GM18502 (cell line): ENCODE data around the gene MTM1.

ENCODE experiments used
- ATAC-seq: cut with Tn5 transposase; IDR thresholded peaks from one replicate; pipeline ENCODE4 v1.9.1; 2021; ENCODE audit warnings: mild to moderate bottlenecking; ENCODE audit not compliant: unreplicated experiment, poor library complexity

MTM1 gene

GRCh38 chrX:150649096-150649870 is 80.9 kb downstream of the MTM1 start:
- no peak for ATAC-seq

GRCh38 chrX:150651906-150652305 is 83.5 kb downstream of the MTM1 start:
- no peak for ATAC-seq

GRCh38 chrX:150655788-150656187 is 87.4 kb downstream of the MTM1 start:
- ATAC-seq = no peak

GRCh38 chrX:150663073-150663472 is 94.7 kb downstream of the MTM1 start:
- no peak for ATAC-seq

GRCh38 chrX:150664290-150664689 is 95.9 kb downstream of the MTM1 start:
- ATAC-seq = no peak

GRCh38 chrX:150676221-150676620 is 107.8 kb downstream of the MTM1 start:
- no peak for ATAC-seq

- ATAC-seq = no peak
Observed at GRCh38 chrX:150680974-150681373, 112.6 kb downstream of the MTM1 start.

GRCh38 chrX:150683112-150683511 is 114.7 kb downstream of the MTM1 start:
- no peak for ATAC-seq

GRCh38 chrX:150683536-150684146 is 115.2 kb downstream of the MTM1 start:
- no peak for ATAC-seq

GRCh38 chrX:150688911-150689451 is 120.6 kb downstream of the MTM1 start:
- ATAC-seq = no peak

- ATAC-seq = no peak
Observed at GRCh38 chrX:150690126-150690525, 121.7 kb downstream of the MTM1 start.

- no peak for ATAC-seq
Observed at GRCh38 chrX:150692296-150692695, 123.9 kb downstream of the MTM1 start.

- ATAC-seq = peak; percentile 58
Observed at GRCh38 chrX:150692831-150693724, 124.7 kb downstream of the MTM1 start, which contains the start of gene MTMR1. Gene MTMR1, plus strand, starts transcription at chrX:150693396. Its CDS starts 135 bp downstream, at chrX:150693531.

- ATAC-seq = peak; percentile 68
Observed at GRCh38 chrX:150693725-150694574, 125.5 kb downstream of the MTM1 start.

GRCh38 chrX:150694738-150695410 is 126.5 kb downstream of the MTM1 start:
- ATAC-seq = no peak

- no peak for ATAC-seq
Observed at GRCh38 chrX:150696331-150696730, 127.9 kb downstream of the MTM1 start.

GRCh38 chrX:150696866-150697265 is 128.4 kb downstream of the MTM1 start:
- no peak for ATAC-seq

GRCh38 chrX:150697641-150698040 is 129.2 kb downstream of the MTM1 start:
- no peak for ATAC-seq

- no peak for ATAC-seq
Observed at GRCh38 chrX:150698981-150699380, 130.6 kb downstream of the MTM1 start.
